Measurements from ENCODE around the gene MEN1.
A peak's percentile ranks its signal among the peaks of the same experiment; 100 is the strongest.

Gene MEN1

GRCh38 chr11:64784813-64785581 lies 25.4 kb downstream of the MEN1 start:
- DNase-seq (ENCODE audit: low read depth in 2 of 2) = no peak

DNA sequence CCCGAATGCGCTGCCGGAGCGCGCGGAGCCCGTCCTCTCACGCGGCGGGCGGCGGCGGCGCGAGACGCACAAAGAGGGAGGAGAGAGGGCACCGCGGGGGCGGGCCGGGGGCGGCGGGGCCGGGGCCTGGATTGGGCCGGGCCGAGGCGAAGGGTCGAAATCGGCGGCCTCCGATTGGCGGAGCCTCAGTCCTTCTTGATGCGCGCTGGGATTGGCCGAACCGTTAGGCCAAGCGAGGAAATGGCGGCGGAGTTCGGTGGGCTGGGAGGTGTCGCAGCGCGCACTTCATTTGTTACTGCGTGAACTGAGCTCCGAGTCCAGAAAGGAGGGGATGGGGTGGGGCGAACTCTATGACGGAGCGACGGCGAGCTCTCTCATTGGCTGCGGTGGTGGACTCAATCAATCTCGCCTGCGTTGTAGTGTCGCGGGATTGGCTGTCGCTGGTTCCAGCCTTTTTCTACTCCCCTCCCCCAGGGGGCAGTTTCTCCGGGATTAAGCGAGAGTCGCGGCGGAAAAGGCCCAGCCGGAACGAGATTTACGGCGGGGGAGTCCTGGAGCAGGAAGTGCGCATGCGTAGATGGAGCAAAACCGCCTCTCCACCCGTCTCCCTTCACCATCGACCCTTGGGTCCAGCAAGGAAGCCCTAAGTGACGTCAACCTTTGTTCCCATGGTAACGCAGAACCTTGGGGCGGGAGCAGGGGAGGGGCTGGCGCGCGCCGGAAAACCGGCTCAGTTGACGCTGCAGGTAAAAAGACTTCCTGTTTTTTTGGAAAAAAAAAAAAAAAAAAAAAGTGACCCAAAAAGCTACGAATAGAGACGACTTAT lies 31.7 kb downstream of the MEN1 start, which contains the start of gene SF1:
SF1 (minus strand) TSS at position 70 of the 826 bp plus-strand sequence. CDS start 150 bp downstream, outside the sequence.
- peak; percentile 96 for DNase-seq (ENCODE audit: low read depth in 2 of 2)

- no peak for DNase-seq (ENCODE audit: low read depth in 2 of 2)
These were observed 32.2 kb downstream of the MEN1 start for GRCh38 chr11:64778223-64778472.

GRCh38 chr11:64777449-64778222 lies 32.7 kb downstream of the MEN1 start:
- DNase-seq (ENCODE audit: low read depth in 2 of 2) = peak; percentile 62 to 63

GRCh38 chr11:64776875-64777274 lies 33.5 kb downstream of the MEN1 start:
- no peak for DNase-seq (ENCODE audit: low read depth in 2 of 2)

GRCh38 chr11:64776425-64776824 lies 33.9 kb downstream of the MEN1 start:
- no peak for DNase-seq (ENCODE audit: low read depth in 2 of 2)

DNA sequence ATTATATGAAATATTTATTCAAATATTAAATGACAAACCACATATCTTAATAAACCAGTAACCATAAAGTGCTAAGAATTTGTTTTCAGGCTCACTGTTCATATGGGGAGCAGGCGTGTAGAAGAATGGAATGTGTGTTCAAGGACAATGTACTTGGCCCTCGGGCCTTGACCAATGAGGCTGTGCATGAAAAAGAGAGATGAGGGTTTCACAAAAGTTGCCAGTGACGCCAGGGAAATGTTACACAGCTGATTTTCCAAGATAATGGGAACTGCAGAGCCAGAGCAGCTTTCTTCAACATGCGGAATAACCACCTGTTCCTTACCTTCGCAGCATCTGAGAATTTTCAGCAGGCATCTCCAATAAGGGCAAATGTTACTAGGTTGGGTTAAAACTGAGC lies 36.2 kb downstream of the MEN1 start:
- DNase-seq (ENCODE audit: low read depth in 2 of 2) = no peak

DNA sequence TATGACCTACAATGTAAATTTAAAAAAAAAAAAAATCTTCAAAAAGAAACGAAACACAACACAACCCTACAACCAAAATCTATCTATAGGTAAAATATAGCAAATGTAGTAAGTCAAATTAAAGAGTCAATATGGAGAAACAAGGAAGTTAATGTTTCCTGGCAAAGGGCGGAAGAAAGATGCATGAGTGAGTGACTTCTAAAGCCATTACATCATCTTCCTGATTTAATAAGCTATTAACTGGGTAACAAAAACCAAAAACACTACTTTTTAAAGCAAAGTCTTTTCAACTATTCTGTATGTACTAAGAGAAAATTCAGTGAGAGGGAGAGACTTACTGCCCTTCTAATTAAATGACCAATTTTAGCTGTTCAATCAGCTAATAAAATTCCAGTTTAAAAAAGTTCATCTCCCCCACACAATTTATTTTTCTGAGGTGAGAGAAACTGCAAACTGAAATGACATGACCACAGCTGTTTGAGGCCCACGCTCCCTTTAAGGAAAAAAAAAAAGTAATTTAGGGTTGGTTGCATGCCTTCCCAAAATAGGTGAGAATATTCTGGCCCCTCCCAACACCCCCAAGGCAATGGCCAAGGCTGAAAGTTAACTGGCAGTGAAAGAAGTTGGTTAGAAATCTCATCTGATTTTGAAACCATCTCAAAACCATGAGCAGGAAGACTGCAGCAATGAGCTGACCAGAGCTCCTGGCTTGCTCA lies 37.9 kb downstream of the MEN1 start:
- no peak for DNase-seq (ENCODE audit: low read depth in 2 of 2)

DNA sequence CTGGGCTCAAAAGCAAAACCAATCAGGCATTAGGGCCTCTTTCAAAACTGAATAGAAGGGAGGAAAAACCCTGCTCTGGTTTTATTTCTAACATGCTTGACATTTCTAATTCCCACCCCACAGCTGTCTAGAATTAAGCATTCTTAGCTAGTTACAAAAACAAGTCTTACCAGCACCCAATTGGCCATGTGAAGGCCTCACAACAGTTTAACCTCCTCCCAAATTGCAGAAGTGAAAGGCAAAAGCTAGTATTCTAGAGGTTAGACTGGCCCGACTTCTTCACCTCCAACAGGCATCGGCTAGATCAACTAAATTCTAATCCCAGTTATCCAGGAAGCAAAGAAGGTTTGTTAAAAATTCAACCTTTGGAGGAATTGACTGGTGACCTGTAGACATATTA lies 38.5 kb downstream of the MEN1 start:
- DNase-seq (ENCODE audit: low read depth in 2 of 2) = no peak

DNA sequence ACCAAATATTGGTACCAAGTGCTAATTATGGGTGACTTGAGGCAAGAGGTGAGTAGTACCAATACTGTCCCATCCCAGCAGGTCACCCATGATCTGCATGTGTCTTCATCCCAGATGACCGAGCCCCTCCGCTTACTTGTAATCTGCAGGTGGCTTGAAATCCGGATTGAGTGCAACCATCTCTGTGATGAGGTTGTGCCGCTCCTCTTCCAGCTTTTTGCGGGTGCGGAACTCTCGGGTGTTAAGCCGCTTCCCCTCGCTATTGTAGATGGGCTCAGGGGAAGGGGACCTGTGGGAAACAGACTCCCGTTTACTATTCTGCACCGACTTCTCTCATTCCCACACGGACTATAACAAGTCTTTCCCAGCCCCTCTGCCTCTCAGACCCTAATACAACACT lies 40.2 kb downstream of the MEN1 start:
- no peak for DNase-seq (ENCODE audit: low read depth in 2 of 2)

DNA sequence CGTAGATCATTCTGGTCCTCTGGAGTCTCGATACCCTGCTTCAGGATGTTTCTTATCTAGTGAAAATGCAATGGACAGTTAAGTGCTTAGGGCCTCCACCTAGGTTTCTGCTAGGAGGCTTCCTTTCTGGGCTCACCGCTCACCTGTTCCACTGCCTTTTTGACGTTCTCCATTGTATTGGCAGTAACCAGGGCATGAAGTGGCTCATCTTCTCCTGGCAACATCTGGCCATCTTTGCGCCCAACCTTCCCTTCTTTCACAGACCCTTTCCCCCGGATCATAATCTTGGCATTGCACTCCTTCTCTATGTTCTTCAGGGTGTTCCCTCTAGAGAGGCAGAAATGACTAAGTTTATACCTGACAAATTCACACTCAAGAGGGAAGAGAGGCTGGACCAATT lies 41.1 kb downstream of the MEN1 start:
- DNase-seq (ENCODE audit: low read depth in 2 of 2) = no peak

- DNase-seq (ENCODE audit: low read depth in 2 of 2) = no peak
These were observed 42.1 kb downstream of the MEN1 start for GRCh38 chr11:64768300-64768694.

- DNase-seq (ENCODE audit: low read depth in 2 of 2) = peak in 1 of 2 donors; percentile 75
These were observed 42.7 kb downstream of the MEN1 start for GRCh38 chr11:64767344-64768299.

- DNase-seq (ENCODE audit: low read depth in 2 of 2) = no peak
These were observed 43.5 kb downstream of the MEN1 start for GRCh38 chr11:64766881-64767280.

GRCh38 chr11:64765851-64766665 lies 44.3 kb downstream of the MEN1 start:
- no peak for DNase-seq (ENCODE audit: low read depth in 2 of 2)

DNA sequence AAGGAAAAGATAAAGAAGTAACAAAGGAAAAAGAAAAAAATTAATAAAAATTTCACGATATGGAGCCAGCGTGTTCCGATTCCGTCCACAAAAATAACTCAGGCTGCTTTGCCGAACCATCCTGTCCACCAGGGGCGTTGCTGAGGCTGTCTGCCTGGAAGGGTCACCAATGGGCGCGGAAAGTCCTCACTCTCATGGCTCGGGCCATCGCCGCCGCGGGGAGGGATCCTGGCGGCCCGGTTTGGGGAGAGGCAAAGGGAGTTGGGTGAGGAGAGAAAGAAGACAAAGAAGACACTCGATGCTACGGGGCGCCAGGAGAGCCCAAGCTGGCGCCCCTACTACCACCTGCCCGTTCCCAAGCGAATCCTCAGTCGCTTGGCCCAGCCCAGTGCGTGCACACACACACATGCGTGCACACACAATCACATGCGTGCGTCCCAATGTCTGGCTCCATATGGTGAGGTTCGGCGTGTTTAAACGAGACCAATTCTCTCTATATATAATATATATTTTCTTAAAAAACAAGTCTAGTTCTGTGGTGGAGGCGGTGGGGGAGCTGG lies 45.0 kb downstream of the MEN1 start:
- no peak for DNase-seq (ENCODE audit: low read depth in 2 of 2)

- no peak for DNase-seq (ENCODE audit: low read depth in 2 of 2)
These were observed 45.6 kb downstream of the MEN1 start for GRCh38 chr11:64764753-64765152.

DNA sequence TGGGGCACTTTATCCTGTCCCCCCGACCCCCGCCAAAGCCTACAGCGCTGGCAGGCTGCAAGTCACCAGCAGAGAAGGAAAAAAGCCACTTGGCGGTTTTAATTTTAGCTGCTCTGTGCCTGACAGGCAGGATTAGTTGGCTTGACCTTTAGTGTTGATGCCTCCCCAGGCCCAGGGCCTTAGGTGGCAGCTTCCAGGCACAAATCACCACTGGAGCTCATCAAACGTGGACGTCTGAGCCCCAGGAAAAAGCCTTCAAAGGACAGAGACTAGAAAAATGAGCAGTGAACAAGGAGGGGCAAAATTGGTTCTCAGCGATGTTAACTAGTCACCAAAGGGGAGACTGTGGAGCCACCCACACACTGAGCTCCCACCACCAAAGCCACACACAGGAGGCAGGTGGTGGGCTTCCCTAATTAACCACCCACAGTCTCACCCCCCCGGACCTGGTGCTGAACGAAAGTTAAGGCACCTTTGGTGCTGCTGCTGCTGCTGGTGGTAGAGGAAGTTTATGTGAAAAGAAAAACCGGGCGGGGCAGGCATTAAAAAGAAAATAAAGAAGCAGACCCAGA lies 46.2 kb downstream of the MEN1 start:
- no peak for DNase-seq (ENCODE audit: low read depth in 2 of 2)

DNA sequence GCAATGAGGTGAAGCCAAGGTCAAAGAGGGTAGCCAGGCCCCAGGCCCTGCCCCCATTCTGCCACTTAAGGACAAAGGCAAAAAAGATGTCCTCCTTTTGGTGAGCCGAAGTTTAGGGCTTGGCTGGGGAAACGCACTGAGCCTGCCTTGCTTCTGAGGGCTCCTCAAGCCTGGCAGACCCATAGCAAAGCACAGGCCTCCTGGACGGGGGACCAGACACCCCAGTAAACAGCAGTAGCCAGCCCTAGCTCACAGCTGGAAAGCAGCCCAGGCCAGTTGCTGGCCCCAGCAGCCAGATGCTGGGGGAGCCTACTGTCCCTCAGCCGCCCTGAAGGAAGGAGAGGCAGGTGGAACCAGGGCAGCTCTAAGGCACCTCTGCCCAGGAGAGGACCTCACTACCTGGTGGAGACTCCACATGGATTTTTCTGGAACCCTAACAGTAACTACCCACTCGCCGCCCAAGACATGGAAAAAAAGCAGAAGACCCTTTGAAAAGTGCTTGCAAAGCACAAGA lies 46.8 kb downstream of the MEN1 start:
- no peak for DNase-seq (ENCODE audit: low read depth in 2 of 2)

All from stimulated activated CD8-positive, alpha-beta memory T cell treated with anti-CD3 and anti-CD28 coated beads, Interleukin-7, amount 100 ng/mL, for 1 hour (primary cell).